GM10266 (cell line): ENCODE measurements around the gene PHLDB1.
"Not testable (repeated sequence)": the region's sequence is repeated elsewhere in the genome, so short reads cannot be mapped to it uniquely, and the experiment has no call there.

Experiments
- DNase-seq: peaks from one replicate; pipeline ENCODE4 v3.0.0; 2012; ENCODE audit errors: extremely low spot score
- CTCF ChIP-seq: IDR thresholded peaks from 2 replicates; pipeline ENCODE4 v1.5.1; 2012; ENCODE audit warnings: mild to moderate bottlenecking, low read depth; ENCODE audit not compliant: control insufficient read depth, insufficient read depth; ENCODE audit errors: missing control alignments

PHLDB1 gene

GRCh38 chr11:118572981-118573550 lies 34.3 kb upstream of the PHLDB1 start:
- peak; percentile 20 for DNase-seq
- no peak for TF ChIP-seq CTCF

GRCh38 chr11:118574636-118575035 lies 32.8 kb upstream of the PHLDB1 start:
- DNase-seq: no peak
- TF ChIP-seq CTCF: no peak

GRCh38 chr11:118577995-118578394 lies 29.4 kb upstream of the PHLDB1 start:
- not testable (repeated sequence) for DNase-seq

- no peak for DNase-seq
- no peak for TF ChIP-seq CTCF
Measured at GRCh38 chr11:118581057-118581456, 26.4 kb upstream of the PHLDB1 start.

GRCh38 chr11:118587952-118588351 lies 19.5 kb upstream of the PHLDB1 start:
- TF ChIP-seq CTCF: no peak

GRCh38 chr11:118592616-118593367 lies 14.6 kb upstream of the PHLDB1 start:
- no peak for TF ChIP-seq CTCF
- DNase-seq: no peak

More at GRCh38 chr11:118587952-118588351, 19.5 kb upstream of the PHLDB1 start:
- no peak for DNase-seq

- DNase-seq: peak; percentile 43
- peak; percentile 34 for TF ChIP-seq CTCF
Measured at GRCh38 chr11:118594984-118595383, 12.4 kb upstream of the PHLDB1 start.
